ENCODE measurements around the gene ALDH4A1. TPM values are rescaled to one million over a fixed set of nuclear protein-coding genes. Genes with fewer than 3 reads are reported as not detected.
"Not testable (repeated sequence)": the region's sequence is repeated elsewhere in the genome, so short reads cannot be mapped to it uniquely, and the experiment has no call there.

Gene ALDH4A1
- total RNA-seq, 1 donor = 0.73 TPM

- peaks cover 30% of the 10 kb centered on the region for H3K4me1 ChIP-seq (ENCODE audit: insufficient read depth, low read length)
- H3K27me3 ChIP-seq (ENCODE audit: insufficient read depth, low read length) = no peaks in the 10 kb centered on the region
- peak overlapping the region; percentile 67 for H3K4me3 ChIP-seq (ENCODE audit: low read length)
- H3K9me3 ChIP-seq (ENCODE audit: low read depth, low read length) = no peaks in the 10 kb centered on the region
These were observed 1.0 kb downstream of the ALDH4A1 start for GRCh38 chr1:18901147-18901951.

GRCh38 chr1:18900303-18900841, 2.0 kb downstream of the ALDH4A1 start:
- Histone ChIP-seq H3K27me3 (ENCODE audit: insufficient read depth, low read length) (no peaks in the 10 kb centered on the region), H3K9me3 (ENCODE audit: low read depth, low read length) (no peaks in the 10 kb centered on the region), H3K4me3 (ENCODE audit: low read length) (no peak overlapping the region), H3K4me1 (ENCODE audit: insufficient read depth, low read length) (peaks cover 30% of the 10 kb centered on the region)

GRCh38 chr1:18899363-18900049, 2.8 kb downstream of the ALDH4A1 start:
- Histone ChIP-seq H3K4me3 (ENCODE audit: low read length) (no peak overlapping the region), H3K4me1 (ENCODE audit: insufficient read depth, low read length) (peaks cover 30% of the 10 kb centered on the region), H3K9me3 (ENCODE audit: low read depth, low read length) (no peaks in the 10 kb centered on the region), H3K27me3 (ENCODE audit: insufficient read depth, low read length) (no peaks in the 10 kb centered on the region)

GRCh38 chr1:18898567-18898966, 3.8 kb downstream of the ALDH4A1 start:
- Histone ChIP-seq H3K27me3 (ENCODE audit: insufficient read depth, low read length) (no peaks in the 10 kb centered on the region), H3K9me3 (ENCODE audit: low read depth, low read length) (no peaks in the 10 kb centered on the region), H3K4me1 (ENCODE audit: insufficient read depth, low read length) (peaks cover 28% of the 10 kb centered on the region), H3K4me3 (ENCODE audit: low read length) (no peak overlapping the region)

- H3K4me1 ChIP-seq (ENCODE audit: insufficient read depth, low read length) = peaks cover 1% of the 10 kb centered on the region
- H3K9me3 ChIP-seq (ENCODE audit: low read depth, low read length) = no peaks in the 10 kb centered on the region
- no peak overlapping the region for H3K4me3 ChIP-seq (ENCODE audit: low read length)
- no peaks in the 10 kb centered on the region for H3K27me3 ChIP-seq (ENCODE audit: insufficient read depth, low read length)
These were observed 7.0 kb downstream of the ALDH4A1 start for GRCh38 chr1:18895317-18895716.

- no peaks in the 10 kb centered on the region for H3K27me3 ChIP-seq (ENCODE audit: insufficient read depth, low read length)
- H3K9me3 ChIP-seq (ENCODE audit: low read depth, low read length) = no peaks in the 10 kb centered on the region
- H3K4me1 ChIP-seq (ENCODE audit: insufficient read depth, low read length) = no peaks in the 10 kb centered on the region
- H3K4me3 ChIP-seq (ENCODE audit: low read length) = no peak overlapping the region
These were observed 9.2 kb downstream of the ALDH4A1 start for GRCh38 chr1:18893120-18893519.

GRCh38 chr1:18891858-18892257, 10.5 kb downstream of the ALDH4A1 start:
- not testable (repeated sequence) for H3K27me3 ChIP-seq (ENCODE audit: insufficient read depth, low read length); H3K4me1 ChIP-seq (ENCODE audit: insufficient read depth, low read length); H3K4me3 ChIP-seq (ENCODE audit: low read length); H3K9me3 ChIP-seq (ENCODE audit: low read depth, low read length)

- no peak overlapping the region for H3K4me3 ChIP-seq (ENCODE audit: low read length)
These were observed 11.0 kb downstream of the ALDH4A1 start for GRCh38 chr1:18891426-18891780.

GRCh38 chr1:18890706-18891425, 11.5 kb downstream of the ALDH4A1 start:
- Histone ChIP-seq H3K4me1 (ENCODE audit: insufficient read depth, low read length) (no peaks in the 10 kb centered on the region), H3K27me3 (ENCODE audit: insufficient read depth, low read length) (no peaks in the 10 kb centered on the region), H3K4me3 (ENCODE audit: low read length) (no peak overlapping the region), H3K9me3 (ENCODE audit: low read depth, low read length) (no peaks in the 10 kb centered on the region)

More at GRCh38 chr1:18891426-18891780, 11.0 kb downstream of the ALDH4A1 start:
- Histone ChIP-seq H3K27me3 (ENCODE audit: insufficient read depth, low read length) (no peaks in the 10 kb centered on the region), H3K4me1 (ENCODE audit: insufficient read depth, low read length) (no peaks in the 10 kb centered on the region), H3K9me3 (ENCODE audit: low read depth, low read length) (no peaks in the 10 kb centered on the region)

- Histone ChIP-seq H3K4me3 (ENCODE audit: low read length) (no peak overlapping the region), H3K4me1 (ENCODE audit: insufficient read depth, low read length) (no peaks in the 10 kb centered on the region), H3K27me3 (ENCODE audit: insufficient read depth, low read length) (no peaks in the 10 kb centered on the region), H3K9me3 (ENCODE audit: low read depth, low read length) (no peaks in the 10 kb centered on the region)
These were observed 16.4 kb downstream of the ALDH4A1 start for GRCh38 chr1:18886003-18886335.

- H3K9me3 ChIP-seq (ENCODE audit: low read depth, low read length) = no peaks in the 10 kb centered on the region
- H3K4me3 ChIP-seq (ENCODE audit: low read length) = no peak overlapping the region
- no peaks in the 10 kb centered on the region for H3K27me3 ChIP-seq (ENCODE audit: insufficient read depth, low read length)
- H3K4me1 ChIP-seq (ENCODE audit: insufficient read depth, low read length) = no peaks in the 10 kb centered on the region
These were observed 16.9 kb downstream of the ALDH4A1 start for GRCh38 chr1:18885311-18886002.

- Histone ChIP-seq H3K4me1 (ENCODE audit: insufficient read depth, low read length) (no peaks in the 10 kb centered on the region), H3K27me3 (ENCODE audit: insufficient read depth, low read length) (no peaks in the 10 kb centered on the region), H3K4me3 (ENCODE audit: low read length) (no peak overlapping the region), H3K9me3 (ENCODE audit: low read depth, low read length) (no peaks in the 10 kb centered on the region)
These were observed 17.6 kb downstream of the ALDH4A1 start for GRCh38 chr1:18884727-18885126.

- no peaks in the 10 kb centered on the region for H3K9me3 ChIP-seq (ENCODE audit: low read depth, low read length)
- H3K4me3 ChIP-seq (ENCODE audit: low read length) = no peak overlapping the region
- H3K27me3 ChIP-seq (ENCODE audit: insufficient read depth, low read length) = no peaks in the 10 kb centered on the region
- no peaks in the 10 kb centered on the region for H3K4me1 ChIP-seq (ENCODE audit: insufficient read depth, low read length)
These were observed 18.0 kb downstream of the ALDH4A1 start for GRCh38 chr1:18884419-18884717.

GRCh38 chr1:18883636-18884418, 18.5 kb downstream of the ALDH4A1 start:
- Histone ChIP-seq H3K9me3 (ENCODE audit: low read depth, low read length) (no peaks in the 10 kb centered on the region), H3K4me1 (ENCODE audit: insufficient read depth, low read length) (no peaks in the 10 kb centered on the region), H3K27me3 (ENCODE audit: insufficient read depth, low read length) (no peaks in the 10 kb centered on the region), H3K4me3 (ENCODE audit: low read length) (no peak overlapping the region)

Measured in mononuclear cell (primary cell).